G401 (cell line): ENCODE data around the gene DYTN. TPM values are rescaled to one million over a fixed set of nuclear protein-coding genes. Genes with fewer than 3 reads are reported as not detected.

Experiments used
- DNase-seq: peaks from one replicate; pipeline ENCODE4 v3.0.0-alpha.2; 2015; ENCODE audit warnings: low spot score
- in situ Hi-C: cut with HindIII; loops from 2 replicates; pipeline ENCODE4 v1.10.0; 2016; ENCODE audit warnings: low sequenced_read_pairs, mixed read lengths
- total RNA-seq: library from RNA; depleted of rRNA; stranded (reverse); fragments of >200 nt; shearing (Covaris generic); gene quantifications from 2 replicates; pipeline ENCODE4 v1.2.3, GENCODE V29; 2014; rRNA removed

The DYTN gene
- total RNA-seq, 1 experiment from 2014 or later: not detected

GRCh38 chr2:206626108-206626507, 92.1 kb downstream of the DYTN start:
- DNase-seq: no peak
- in situ Hi-C loops: no loop called here

- in situ Hi-C loops: no loop called here
These were observed 99.2 kb downstream of the DYTN start for GRCh38 chr2:206619011-206619410.

GRCh38 chr2:206616151-206616550, 102.0 kb downstream of the DYTN start:
- no peak for DNase-seq
- in situ Hi-C loops: no loop called here

More at GRCh38 chr2:206619011-206619410, 99.2 kb downstream of the DYTN start:
- DNase-seq: no peak

GRCh38 chr2:206615417-206616089, 102.6 kb downstream of the DYTN start:
- no peak for DNase-seq
- in situ Hi-C loops: no loop called here

- no peak for DNase-seq
- in situ Hi-C loops: no loop called here
These were observed 103.4 kb downstream of the DYTN start for GRCh38 chr2:206614811-206615210.

GRCh38 chr2:206611736-206612135, 106.5 kb downstream of the DYTN start:
- DNase-seq: no peak
- in situ Hi-C loops: no loop called here

- no peak for DNase-seq
- in situ Hi-C loops: no loop called here
These were observed 107.0 kb downstream of the DYTN start for GRCh38 chr2:206611191-206611590.

GRCh38 chr2:206610451-206610850, 107.7 kb downstream of the DYTN start:
- DNase-seq: no peak
- in situ Hi-C loops: no loop called here

GRCh38 chr2:206603243-206603642, 115.0 kb downstream of the DYTN start:
- in situ Hi-C loops: no loop called here
- DNase-seq: no peak

Other genes starting within 250 kb of the DYTN start
- not detected in 2 replicates for gene FAM237A, start 75.9 kb downstream of the DYTN start, total RNA-seq
- gene MDH1B, start 46.9 kb upstream of the DYTN start, total RNA-seq: 2.6 and 6.9 TPM in 2 replicates
- gene FASTKD2, start 47.2 kb upstream of the DYTN start, total RNA-seq: 61.0 and 85.5 TPM in 2 replicates
- gene CPO, start 221.1 kb upstream of the DYTN start, total RNA-seq: 0.62 TPM in 1 of 2 replicates, not detected in the other